Measurements from ENCODE around the gene ASTN2.

The ASTN2 gene

DNA sequence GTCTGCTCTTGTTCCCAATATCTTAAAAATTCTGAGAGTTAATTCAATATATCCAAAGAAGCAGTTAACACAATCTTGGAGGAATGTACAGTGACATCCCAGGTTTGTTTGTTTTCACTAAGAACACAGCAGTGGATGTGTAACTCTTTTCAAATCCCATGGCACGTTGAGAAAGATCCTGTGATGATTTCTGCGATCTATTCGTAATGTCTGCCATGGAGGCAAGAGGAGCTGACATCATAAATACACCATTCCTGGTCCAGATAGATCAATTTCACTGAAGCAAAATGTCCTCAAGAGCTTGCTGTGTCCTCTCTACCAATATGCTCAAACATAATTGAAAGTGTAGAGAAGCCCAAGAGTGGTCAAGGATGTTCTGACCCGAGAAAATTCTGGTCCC is 980.5 kb downstream of the ASTN2 start:
- no peaks in the 10 kb centered on the region for H3K9me3 ChIP-seq (ENCODE audit: severe bottlenecking)
- DNase-seq: no peak
- H3K36me3 ChIP-seq: peaks cover 5% of the 10 kb centered on the region
- no peak overlapping the region for H3K27ac ChIP-seq
- H3K27me3 ChIP-seq (ENCODE audit: insufficient read depth, low read depth, severe bottlenecking): no peaks in the 10 kb centered on the region
- TF ChIP-seq, protein P1, sequence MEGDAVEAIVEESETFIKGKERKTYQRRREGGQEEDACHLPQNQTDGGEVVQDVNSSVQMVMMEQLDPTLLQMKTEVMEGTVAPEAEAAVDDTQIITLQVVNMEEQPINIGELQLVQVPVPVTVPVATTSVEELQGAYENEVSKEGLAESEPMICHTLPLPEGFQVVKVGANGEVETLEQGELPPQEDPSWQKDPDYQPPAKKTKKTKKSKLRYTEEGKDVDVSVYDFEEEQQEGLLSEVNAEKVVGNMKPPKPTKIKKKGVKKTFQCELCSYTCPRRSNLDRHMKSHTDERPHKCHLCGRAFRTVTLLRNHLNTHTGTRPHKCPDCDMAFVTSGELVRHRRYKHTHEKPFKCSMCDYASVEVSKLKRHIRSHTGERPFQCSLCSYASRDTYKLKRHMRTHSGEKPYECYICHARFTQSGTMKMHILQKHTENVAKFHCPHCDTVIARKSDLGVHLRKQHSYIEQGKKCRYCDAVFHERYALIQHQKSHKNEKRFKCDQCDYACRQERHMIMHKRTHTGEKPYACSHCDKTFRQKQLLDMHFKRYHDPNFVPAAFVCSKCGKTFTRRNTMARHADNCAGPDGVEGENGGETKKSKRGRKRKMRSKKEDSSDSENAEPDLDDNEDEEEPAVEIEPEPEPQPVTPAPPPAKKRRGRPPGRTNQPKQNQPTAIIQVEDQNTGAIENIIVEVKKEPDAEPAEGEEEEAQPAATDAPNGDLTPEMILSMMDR (IDR thresholded peaks at IDR 0.05; ENCODE audit: low read depth, low read length): no peak
- H3K4me3 ChIP-seq (ENCODE audit: low read depth, low read length): no peak overlapping the region

DNA sequence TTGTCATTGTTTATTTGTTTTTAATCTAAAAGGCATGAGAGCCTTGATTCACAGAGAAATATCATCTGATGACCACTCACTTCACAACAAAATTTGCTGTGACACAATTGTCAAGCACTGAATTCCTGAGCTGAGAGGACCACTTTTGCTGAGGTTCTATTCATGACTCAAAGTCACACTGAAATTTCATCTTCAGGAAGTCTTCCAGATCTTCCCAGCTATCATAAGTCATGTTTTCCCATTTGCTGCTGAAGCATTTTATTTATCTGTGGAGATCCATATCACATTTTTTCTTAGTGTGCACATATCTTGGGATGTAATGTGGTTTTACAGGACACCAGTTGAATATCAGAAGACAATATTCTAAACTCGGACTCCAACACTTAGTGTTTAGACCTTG is 982.8 kb downstream of the ASTN2 start:
- Histone ChIP-seq H3K27ac (no peak overlapping the region), H3K27me3 (ENCODE audit: insufficient read depth, low read depth, severe bottlenecking) (no peaks in the 10 kb centered on the region), H3K36me3 (no peaks in the 10 kb centered on the region), H3K9me3 (ENCODE audit: severe bottlenecking) (no peaks in the 10 kb centered on the region), H3K4me3 (ENCODE audit: low read depth, low read length) (no peak overlapping the region)
- TF ChIP-seq, protein P1 (IDR thresholded peaks at IDR 0.05; ENCODE audit: low read depth, low read length): no peak
- no peak for DNase-seq

DNA sequence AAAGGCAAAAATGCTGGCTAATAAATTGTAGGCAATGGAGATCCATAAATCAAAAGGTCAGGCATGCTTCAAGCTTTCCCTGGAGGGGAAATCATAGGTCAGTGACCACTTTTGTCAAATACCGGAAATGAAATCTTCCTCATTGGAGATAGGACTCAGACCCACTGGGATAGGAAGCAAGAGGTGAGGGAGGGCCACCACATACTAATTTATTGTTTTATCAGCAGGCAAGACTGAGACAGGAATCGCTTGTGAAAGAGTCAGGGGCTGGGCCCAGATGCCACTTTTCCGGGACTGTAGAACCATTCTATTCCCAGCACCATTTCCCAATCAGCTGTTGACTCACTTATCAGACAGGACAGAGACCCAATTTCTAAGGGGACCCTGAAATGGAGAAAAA is 984.0 kb downstream of the ASTN2 start:
- TF ChIP-seq, protein P1 (IDR thresholded peaks at IDR 0.05; ENCODE audit: low read depth, low read length): no peak
- Histone ChIP-seq H3K36me3 (no peaks in the 10 kb centered on the region; the same call in 1 of the 2 replicates), H3K27me3 (ENCODE audit: insufficient read depth, low read depth, severe bottlenecking) (no peaks in the 10 kb centered on the region), H3K9me3 (ENCODE audit: severe bottlenecking) (no peaks in the 10 kb centered on the region), H3K4me3 (ENCODE audit: low read depth, low read length) (no peak overlapping the region), H3K27ac (no peak overlapping the region)
- DNase-seq: no peak

DNA sequence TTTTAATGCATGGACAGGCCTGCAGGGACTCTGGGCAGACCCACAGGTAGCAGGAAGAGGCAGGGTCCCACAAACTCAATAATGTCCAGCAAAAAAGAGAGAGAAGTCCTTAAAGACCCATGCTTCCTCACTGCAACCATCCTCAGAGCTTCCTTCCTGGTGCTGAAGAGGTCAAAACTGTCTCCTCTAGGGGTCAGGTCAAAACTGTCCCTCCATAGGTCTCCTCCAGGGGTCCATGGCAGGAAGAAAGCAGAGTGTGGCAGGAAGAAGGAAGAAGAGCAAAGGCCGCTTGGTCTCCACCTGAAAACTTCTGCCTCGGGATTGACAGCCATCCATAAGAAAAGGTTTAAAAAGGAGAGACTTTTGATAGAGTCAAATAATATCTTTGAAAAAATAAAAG is 989.6 kb downstream of the ASTN2 start:
- Histone ChIP-seq H3K9me3 (ENCODE audit: severe bottlenecking) (no peaks in the 10 kb centered on the region), H3K27ac (no peak overlapping the region), H3K27me3 (ENCODE audit: insufficient read depth, low read depth, severe bottlenecking) (no peaks in the 10 kb centered on the region), H3K36me3 (peaks cover 16% of the 10 kb centered on the region), H3K4me3 (ENCODE audit: low read depth, low read length) (no peak overlapping the region)
- no peak for DNase-seq
- TF ChIP-seq, protein P1 (IDR thresholded peaks at IDR 0.05; ENCODE audit: low read depth, low read length): no peak

DNA sequence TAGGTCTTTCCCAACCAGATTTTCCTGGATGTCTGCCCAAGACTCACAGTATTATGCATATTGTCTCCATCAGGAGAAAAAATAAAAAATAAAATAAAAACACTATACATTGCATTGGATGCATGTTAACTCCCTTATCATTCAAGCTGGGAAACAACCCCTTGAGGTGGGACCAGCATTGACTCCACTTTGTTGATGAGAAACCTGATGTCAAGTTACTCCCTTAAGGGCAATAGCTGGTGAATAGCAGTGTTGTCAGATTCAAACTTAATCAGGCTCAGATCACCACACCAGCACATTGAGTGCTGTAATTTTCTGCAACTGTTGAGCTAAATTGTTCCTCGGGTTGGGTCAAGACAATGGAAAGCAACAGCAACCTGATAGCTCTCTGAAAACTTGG is 991.7 kb downstream of the ASTN2 start:
- Histone ChIP-seq H3K27ac (no peak overlapping the region), H3K9me3 (ENCODE audit: severe bottlenecking) (no peaks in the 10 kb centered on the region), H3K27me3 (ENCODE audit: insufficient read depth, low read depth, severe bottlenecking) (no peaks in the 10 kb centered on the region), H3K36me3 (peaks cover 30% of the 10 kb centered on the region), H3K4me3 (ENCODE audit: low read depth, low read length) (no peak overlapping the region)
- no peak for DNase-seq
- TF ChIP-seq, protein P1 (IDR thresholded peaks at IDR 0.05; ENCODE audit: low read depth, low read length): no peak
